ENCODE data around the gene SPATA31A1. TPM values are rescaled to one million over a fixed set of nuclear protein-coding genes. Genes with fewer than 3 reads are reported as not detected.
"Not testable (repeated sequence)": the region's sequence is repeated elsewhere in the genome, so short reads cannot be mapped to it uniquely, and the experiment has no call there.

SPATA31A1 gene
- total RNA-seq (ENCODE audit: unreplicated experiment): not detected
- long read RNA-seq: 0 reads

- not testable (repeated sequence) for H3K4me1 Mint-ChIP-seq (ENCODE audit: unreplicated experiment); H3K36me3 Mint-ChIP-seq (ENCODE audit: low read depth, unreplicated experiment); H3K27ac Mint-ChIP-seq (ENCODE audit: unreplicated experiment); H3K9me3 Mint-ChIP-seq (ENCODE audit: unreplicated experiment); H3K27me3 Mint-ChIP-seq (ENCODE audit: unreplicated experiment); DNase-seq (ENCODE audit: low spot score); H3K4me3 Mint-ChIP-seq (ENCODE audit: unreplicated experiment)
Observed at GRCh38 chr9:39355369-39355768, at the start of gene SPATA31A1. Gene SPATA31A1 (plus strand): TSS chr9:39355669. CDS start chr9:39355731, 62 bp downstream.

- not testable (repeated sequence) for DNase-seq (ENCODE audit: low spot score); H3K36me3 Mint-ChIP-seq (ENCODE audit: low read depth, unreplicated experiment); H3K9me3 Mint-ChIP-seq (ENCODE audit: unreplicated experiment); H3K4me3 Mint-ChIP-seq (ENCODE audit: unreplicated experiment); H3K27ac Mint-ChIP-seq (ENCODE audit: unreplicated experiment); H3K4me1 Mint-ChIP-seq (ENCODE audit: unreplicated experiment); H3K27me3 Mint-ChIP-seq (ENCODE audit: unreplicated experiment)
Observed at GRCh38 chr9:39407261-39408204, 52.1 kb downstream of the SPATA31A1 start.

DNA sequence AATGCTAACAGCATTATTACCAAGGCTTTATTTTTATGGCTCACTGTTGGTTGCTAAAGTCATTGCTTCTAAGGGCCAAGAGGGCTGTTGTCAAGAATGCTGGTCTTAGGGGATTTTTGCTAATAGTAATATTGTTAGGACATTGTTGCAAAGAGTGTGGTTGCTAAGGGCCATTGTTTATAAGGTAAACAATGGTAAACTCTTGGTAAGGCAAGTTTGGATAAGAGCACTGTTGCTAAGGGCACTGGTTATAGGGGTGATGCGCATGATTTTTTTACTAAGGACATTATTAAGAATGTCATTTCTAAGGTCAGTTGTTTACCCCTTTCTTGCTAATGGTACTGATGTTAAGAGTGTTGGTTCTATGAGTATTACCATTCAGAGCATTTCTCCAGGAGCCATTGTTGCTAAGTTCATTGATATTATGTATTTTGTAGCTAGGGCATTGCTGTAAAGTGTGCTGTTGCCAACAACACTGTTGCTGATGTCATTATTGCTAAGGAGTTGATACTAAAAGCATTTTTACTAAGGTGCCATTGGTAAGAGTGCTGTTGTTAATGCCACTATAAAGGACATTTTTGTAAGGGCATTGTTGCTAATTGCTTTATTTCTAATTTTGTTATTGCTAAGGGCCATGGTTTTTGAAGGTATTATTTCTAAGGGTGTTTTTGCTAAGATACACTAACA lies 55.9 kb downstream of the SPATA31A1 start:
- not testable (repeated sequence) for H3K4me3 Mint-ChIP-seq (ENCODE audit: unreplicated experiment); H3K9me3 Mint-ChIP-seq (ENCODE audit: unreplicated experiment); H3K27me3 Mint-ChIP-seq (ENCODE audit: unreplicated experiment); H3K4me1 Mint-ChIP-seq (ENCODE audit: unreplicated experiment); DNase-seq (ENCODE audit: low spot score); H3K36me3 Mint-ChIP-seq (ENCODE audit: low read depth, unreplicated experiment); H3K27ac Mint-ChIP-seq (ENCODE audit: unreplicated experiment)

Other genes with a start within 250 kb of the SPATA31A1 start
- 1.5 TPM for gene CNTNAP3, start 67.5 kb upstream of the SPATA31A1 start, total RNA-seq (ENCODE audit: unreplicated experiment)